Measurements from ENCODE around the gene SKI. TPM values are rescaled to one million over a fixed set of nuclear protein-coding genes. Genes with fewer than 3 reads are reported as not detected.

Gene SKI
- total RNA-seq, 2 experiments from 2014 or later, result 41.2 to 41.4 TPM

GRCh38 chr1:2203671-2204414, 24.3 kb upstream of the SKI start:
- no peaks in the 10 kb centered on the region for H3K9me3 Mint-ChIP-seq (ENCODE audit: insufficient read depth)
- CTCF ChIA-PET, result interaction anchor here (3.4 to 4.1 kb wide), 2 partner anchors 9 to 178 kb away, joined by 15 to 16 read pairs; partner anchors contain the start of gene FAAP20
- no peak overlapping the region for H3K4me3 Mint-ChIP-seq
- H3K36me3 Mint-ChIP-seq (ENCODE audit: low read depth), result no peaks in the 10 kb centered on the region
- DNase-seq (no peak), ATAC-seq (no peak)
- H3K27ac Mint-ChIP-seq, result no peak overlapping the region
- H3K27me3 Mint-ChIP-seq (ENCODE audit: low read depth), result no peaks in the 10 kb centered on the region
- POLR2A ChIA-PET, result interaction anchor here (0.9 to 1.7 kb wide), 2 partner anchors 9 to 382 kb away, joined by 3 to 9 read pairs; partner anchors contain the start of gene FAAP20
- peaks cover 23% of the 10 kb centered on the region for H3K4me1 Mint-ChIP-seq (ENCODE audit: low read depth)

GRCh38 chr1:2204415-2205190, 23.5 kb upstream of the SKI start:
- ChIA-PET POLR2A (interaction anchor here (0.8 to 1.7 kb wide), 3 partner anchors 10 to 381 kb away, joined by 3 to 9 read pairs (median 3); partner anchors contain the start of gene FAAP20), CTCF (interaction anchor here (3.4 to 4.1 kb wide), 2 partner anchors 9 to 177 kb away, joined by 15 to 16 read pairs; partner anchors contain the start of gene FAAP20)
- Mint-ChIP-seq H3K4me3 (peak overlapping the region; percentile 45), H3K27me3 (ENCODE audit: low read depth) (no peaks in the 10 kb centered on the region), H3K9me3 (ENCODE audit: insufficient read depth) (no peaks in the 10 kb centered on the region), H3K4me1 (ENCODE audit: low read depth) (peaks cover 16% of the 10 kb centered on the region), H3K27ac (no peak overlapping the region), H3K36me3 (ENCODE audit: low read depth) (no peaks in the 10 kb centered on the region)
- no peak for DNase-seq
- peak; percentile 58 for ATAC-seq

GRCh38 chr1:2205191-2205952, 22.7 kb upstream of the SKI start:
- CTCF ChIA-PET, result interaction anchor here (3.4 to 4.1 kb wide), 2 partner anchors 10 to 176 kb away, joined by 15 to 16 read pairs; partner anchors contain the start of gene FAAP20
- POLR2A ChIA-PET, result interaction anchor here (0.8 kb wide), 1 partner anchor 24 kb away, joined by 3 read pairs; no protein-coding TSS in a partner anchor
- H3K9me3 Mint-ChIP-seq (ENCODE audit: insufficient read depth), result no peaks in the 10 kb centered on the region
- peak; percentile 89 for ATAC-seq
- DNase-seq, result peak; percentile 96
- H3K4me1 Mint-ChIP-seq (ENCODE audit: low read depth), result peaks cover 10% of the 10 kb centered on the region
- no peaks in the 10 kb centered on the region for H3K27me3 Mint-ChIP-seq (ENCODE audit: low read depth)
- H3K4me3 Mint-ChIP-seq, result peak overlapping the region; percentile 55
- H3K27ac Mint-ChIP-seq, result peak overlapping the region; percentile 61
- H3K36me3 Mint-ChIP-seq (ENCODE audit: low read depth), result no peaks in the 10 kb centered on the region

GRCh38 chr1:2206813-2207487, 21.2 kb upstream of the SKI start:
- peak; percentile 20 for DNase-seq
- ATAC-seq, result no peak
- Mint-ChIP-seq H3K9me3 (ENCODE audit: insufficient read depth) (no peaks in the 10 kb centered on the region), H3K27ac (no peak overlapping the region), H3K4me1 (ENCODE audit: low read depth) (peaks cover 10% of the 10 kb centered on the region), H3K27me3 (ENCODE audit: low read depth) (no peaks in the 10 kb centered on the region), H3K4me3 (no peak overlapping the region), H3K36me3 (ENCODE audit: low read depth) (no peaks in the 10 kb centered on the region)
- CTCF ChIA-PET, result interaction anchor here (0.5 to 1.9 kb wide), 5 partner anchors 12 to 578 kb away, joined by 3 to 5 read pairs (median 4); partner anchors contain the start of gene FAAP20
- POLR2A ChIA-PET, result interaction anchor here (0.9 to 1.1 kb wide), 3 partner anchors 21 to 177 kb away, joined by 3 read pairs; no protein-coding TSS in a partner anchor

DNA sequence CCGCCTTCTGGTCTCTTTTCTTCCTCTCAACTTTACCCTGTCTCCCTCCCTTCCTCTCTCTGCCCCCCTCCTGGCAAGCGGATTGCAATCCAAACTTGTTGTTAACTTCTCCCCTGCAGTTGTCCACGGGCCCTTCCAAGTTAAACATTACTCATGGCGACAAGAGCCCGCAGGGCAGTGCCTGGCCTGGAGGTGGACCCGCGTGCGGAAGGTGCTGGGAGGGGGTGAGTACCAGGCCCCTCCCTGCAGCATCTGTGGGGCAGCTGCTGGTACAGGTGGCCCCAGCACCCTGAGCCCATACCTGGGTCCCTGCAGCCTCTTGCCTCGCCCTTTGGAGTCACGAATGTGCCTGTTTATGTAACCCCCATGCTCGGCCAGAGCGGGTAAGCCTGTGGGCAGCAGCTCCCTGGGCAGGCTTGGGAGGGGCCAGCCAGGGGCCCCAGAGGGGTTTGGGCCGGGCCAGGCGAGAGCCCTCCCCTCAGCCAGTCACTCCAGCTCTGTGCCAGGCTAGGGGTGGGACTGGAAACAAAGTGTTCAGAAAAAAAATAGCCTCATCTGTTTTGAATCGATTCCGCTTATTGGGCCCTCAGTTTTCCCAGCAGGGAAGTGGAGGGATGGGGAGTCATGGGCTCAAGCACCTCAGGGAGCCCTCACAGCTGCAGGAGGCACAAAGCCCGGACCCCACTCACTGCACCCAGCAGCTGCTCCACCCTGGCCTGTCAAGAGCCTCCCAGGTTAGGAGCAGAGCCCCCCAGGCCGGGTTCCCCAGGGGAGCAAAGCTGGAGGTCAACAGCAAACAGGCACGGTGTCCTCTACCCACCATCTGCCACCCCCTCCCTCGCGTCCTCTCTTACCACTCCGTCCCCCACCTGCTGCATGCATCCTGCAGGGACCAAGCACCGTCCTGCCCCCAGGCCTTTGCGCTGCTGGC, 19.5 kb upstream of the SKI start:
- no peaks in the 10 kb centered on the region for H3K9me3 Mint-ChIP-seq (ENCODE audit: insufficient read depth)
- POLR2A ChIA-PET, result no interaction called here
- no peaks in the 10 kb centered on the region for H3K36me3 Mint-ChIP-seq (ENCODE audit: low read depth)
- no peaks in the 10 kb centered on the region for H3K27me3 Mint-ChIP-seq (ENCODE audit: low read depth)
- ATAC-seq (no peak), DNase-seq (peak; percentile 20)
- H3K27ac Mint-ChIP-seq, result no peak overlapping the region
- H3K4me3 Mint-ChIP-seq, result no peak overlapping the region
- peaks cover 23% of the 10 kb centered on the region for H3K4me1 Mint-ChIP-seq (ENCODE audit: low read depth)
- CTCF ChIA-PET, result interaction anchor here (1.1 kb wide), 1 partner anchor 13 kb away, joined by 4 read pairs; the partner anchor contains the start of gene FAAP20

DNA sequence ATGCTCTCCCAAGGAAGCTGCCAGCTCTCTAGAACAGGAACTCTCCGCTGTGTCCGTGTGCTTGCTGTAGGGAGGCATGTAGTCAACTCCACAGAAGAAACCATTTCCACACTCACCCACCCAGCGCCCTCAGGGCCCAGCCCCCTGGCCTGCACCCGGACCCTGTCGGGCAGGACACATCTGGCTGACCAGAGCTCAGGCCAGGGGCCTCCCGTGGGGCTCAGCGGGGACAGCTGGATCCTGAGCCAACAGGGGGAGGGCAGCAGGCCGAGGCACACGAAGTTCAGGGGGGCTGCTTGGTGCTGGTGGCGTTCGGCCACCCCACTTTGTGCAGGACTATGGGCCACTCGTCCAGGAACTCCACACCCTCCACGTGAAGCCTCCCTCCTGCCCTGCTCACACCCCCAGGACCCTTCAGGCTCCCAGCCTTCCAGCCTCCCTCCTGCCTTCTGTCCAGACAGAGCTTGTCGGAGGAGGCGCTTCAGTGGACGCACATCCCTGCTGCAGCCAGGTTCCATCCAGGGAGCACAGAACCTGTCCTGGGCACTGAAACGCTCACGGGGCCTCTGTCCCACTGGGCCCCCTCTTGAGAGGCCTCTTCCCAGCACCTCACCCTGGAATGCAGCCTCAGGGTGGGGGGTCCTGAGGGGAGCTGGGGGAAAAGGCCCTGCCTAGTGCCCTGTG, 18.6 kb upstream of the SKI start:
- ATAC-seq (no peak), DNase-seq (peak; percentile 19)
- Mint-ChIP-seq H3K4me1 (ENCODE audit: low read depth) (peaks cover 21% of the 10 kb centered on the region), H3K27ac (no peak overlapping the region), H3K27me3 (ENCODE audit: low read depth) (no peaks in the 10 kb centered on the region), H3K36me3 (ENCODE audit: low read depth) (no peaks in the 10 kb centered on the region), H3K9me3 (ENCODE audit: insufficient read depth) (no peaks in the 10 kb centered on the region), H3K4me3 (no peak overlapping the region)
- ChIA-PET POLR2A (interaction anchor here (0.8 to 1.3 kb wide), 2 partner anchors 15 to 338 kb away, joined by 3 read pairs; no protein-coding TSS in a partner anchor), CTCF (interaction anchor here (1.1 kb wide), 1 partner anchor 14 kb away, joined by 4 read pairs; the partner anchor contains the start of gene FAAP20)

DNA sequence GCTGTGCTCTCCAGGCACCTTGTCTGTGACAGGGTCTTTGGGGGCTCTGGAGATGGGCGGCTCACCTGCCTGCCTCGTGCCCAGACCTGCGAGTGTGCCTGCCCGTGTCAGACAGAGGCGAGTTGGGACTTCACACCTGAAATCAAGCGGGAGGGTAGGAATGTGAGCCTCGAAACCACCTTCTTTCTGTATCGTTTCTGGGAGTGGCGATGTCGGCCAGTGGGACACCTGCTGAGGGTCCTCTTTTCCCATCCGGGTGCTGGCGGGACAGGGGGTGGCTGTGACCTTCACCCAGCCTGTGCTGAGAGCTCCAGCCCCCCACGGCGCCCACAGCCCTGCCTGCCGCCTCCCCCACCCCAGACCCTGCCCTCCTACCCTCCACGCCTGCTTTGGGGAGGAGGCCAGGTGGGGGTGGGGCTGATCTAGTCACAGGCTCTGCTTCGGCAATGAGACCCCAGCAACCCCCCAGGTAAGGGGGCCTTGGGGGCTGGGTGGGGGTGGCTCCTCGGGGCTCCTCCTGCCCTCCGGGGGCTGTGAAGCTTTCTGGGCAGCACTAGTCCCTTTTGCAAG, 17.9 kb upstream of the SKI start:
- ChIA-PET CTCF (no interaction called here), POLR2A (interaction anchor here (0.8 to 1.3 kb wide), 2 partner anchors 15 to 337 kb away, joined by 3 read pairs; no protein-coding TSS in a partner anchor)
- DNase-seq, result peak; percentile 19
- H3K36me3 Mint-ChIP-seq (ENCODE audit: low read depth), result no peaks in the 10 kb centered on the region
- H3K4me1 Mint-ChIP-seq (ENCODE audit: low read depth), result peaks cover 20% of the 10 kb centered on the region
- ATAC-seq, result no peak
- H3K27ac Mint-ChIP-seq, result no peak overlapping the region
- H3K4me3 Mint-ChIP-seq, result no peak overlapping the region
- no peaks in the 10 kb centered on the region for H3K9me3 Mint-ChIP-seq (ENCODE audit: insufficient read depth)
- H3K27me3 Mint-ChIP-seq (ENCODE audit: low read depth), result no peaks in the 10 kb centered on the region

DNA sequence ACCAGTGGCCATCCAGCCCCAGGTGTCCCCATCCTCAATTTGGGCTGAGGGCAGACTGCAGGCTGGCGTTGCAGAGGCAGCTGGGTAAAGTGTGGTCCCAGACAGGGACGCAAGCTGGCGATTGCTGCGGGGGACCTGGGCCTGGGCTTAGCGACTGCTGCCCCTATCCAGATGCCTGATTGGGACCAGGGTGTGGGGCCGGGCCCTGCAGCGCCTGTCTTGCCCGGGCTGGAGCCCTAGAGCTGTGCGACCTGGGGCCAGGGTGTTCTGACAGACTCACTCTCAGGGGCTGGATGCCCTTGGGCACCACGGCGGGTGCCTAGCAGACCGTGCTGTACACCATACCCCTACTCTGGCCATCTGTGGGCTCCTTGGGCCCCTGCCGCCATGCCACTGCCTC, 17.3 kb upstream of the SKI start:
- no peaks in the 10 kb centered on the region for H3K9me3 Mint-ChIP-seq (ENCODE audit: insufficient read depth)
- H3K4me3 Mint-ChIP-seq, result no peak overlapping the region
- POLR2A ChIA-PET, result interaction anchor here (1.3 kb wide), 1 partner anchor 16 kb away, joined by 3 read pairs; no protein-coding TSS in a partner anchor
- no peaks in the 10 kb centered on the region for H3K36me3 Mint-ChIP-seq (ENCODE audit: low read depth)
- ATAC-seq, result no peak
- peaks cover 19% of the 10 kb centered on the region for H3K4me1 Mint-ChIP-seq (ENCODE audit: low read depth)
- CTCF ChIA-PET, result no interaction called here
- H3K27ac Mint-ChIP-seq, result no peak overlapping the region
- peak; percentile 23 for DNase-seq
- H3K27me3 Mint-ChIP-seq (ENCODE audit: low read depth), result no peaks in the 10 kb centered on the region

DNA sequence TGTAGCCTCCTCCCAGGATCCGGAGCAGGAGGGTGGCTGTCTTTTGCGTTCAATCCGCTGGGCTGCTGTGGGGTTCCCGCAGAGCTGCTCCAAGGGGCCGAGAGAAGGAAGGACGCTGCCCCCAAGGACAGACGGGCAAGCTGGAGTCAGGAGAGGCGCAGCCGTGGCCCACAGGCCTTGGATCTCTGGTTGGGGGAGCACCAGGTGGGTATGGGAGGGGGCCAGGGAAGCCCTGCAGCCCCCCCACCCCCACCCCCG, 15.9 kb upstream of the SKI start:
- Mint-ChIP-seq H3K27me3 (ENCODE audit: low read depth) (no peaks in the 10 kb centered on the region), H3K27ac (no peak overlapping the region), H3K4me1 (ENCODE audit: low read depth) (peaks cover 17% of the 10 kb centered on the region), H3K4me3 (no peak overlapping the region), H3K36me3 (ENCODE audit: low read depth) (no peaks in the 10 kb centered on the region), H3K9me3 (ENCODE audit: insufficient read depth) (no peaks in the 10 kb centered on the region)
- DNase-seq (no peak), ATAC-seq (no peak)
- ChIA-PET POLR2A (interaction anchor here (0.6 to 1.0 kb wide), 3 partner anchors 16 to 335 kb away, joined by 3 to 5 read pairs (median 3); no protein-coding TSS in a partner anchor), CTCF (interaction anchor here (0.6 to 1.2 kb wide), 3 partner anchors 17 to 170 kb away, joined by 3 to 5 read pairs (median 3); partner anchors contain the start of gene FAAP20)
